ENCODE results near the gene ZFHX3.
"Not testable (repeated sequence)": the region's sequence is repeated elsewhere in the genome, so short reads cannot be mapped to it uniquely, and the experiment has no call there.

Gene ZFHX3

GRCh38 chr16:73086108-73086507 lies 38.2 kb upstream of the ZFHX3 start:
- no peaks in the 10 kb centered on the region for H3K36me3 ChIP-seq (ENCODE audit: insufficient read depth, low read length)
- no peaks in the 10 kb centered on the region for H3K27me3 ChIP-seq (ENCODE audit: control insufficient read depth in 1 of 2, insufficient read depth in 2 of 2, low read length in 2 of 2)
- H3K9me3 ChIP-seq (ENCODE audit: low read length) = no peaks in the 10 kb centered on the region
- no peak overlapping the region for H3K4me3 ChIP-seq (ENCODE audit: low read depth in 1 of 2, low read length in 2 of 2)
- H3K27ac ChIP-seq (ENCODE audit: low read depth, low read length) = no peak overlapping the region
- no peaks in the 10 kb centered on the region for H3K4me1 ChIP-seq (ENCODE audit: insufficient read depth, low read length)
- no peak overlapping the region for H3K9ac ChIP-seq (ENCODE audit: low read length)

- Histone ChIP-seq H3K9ac (ENCODE audit: low read length) (no peak overlapping the region), H3K4me1 (ENCODE audit: insufficient read depth, low read length) (no peaks in the 10 kb centered on the region), H3K9me3 (ENCODE audit: low read length) (no peaks in the 10 kb centered on the region), H3K27me3 (ENCODE audit: control insufficient read depth in 1 of 2, insufficient read depth in 2 of 2, low read length in 2 of 2) (no peaks in the 10 kb centered on the region), H3K4me3 (ENCODE audit: low read depth in 1 of 2, low read length in 2 of 2) (no peak overlapping the region), H3K27ac (ENCODE audit: low read depth, low read length) (no peak overlapping the region), H3K36me3 (ENCODE audit: insufficient read depth, low read length) (no peaks in the 10 kb centered on the region)
Measured at GRCh38 chr16:73083271-73083670, 35.3 kb upstream of the ZFHX3 start.

- H3K36me3 ChIP-seq (ENCODE audit: insufficient read depth, low read length) = not testable (repeated sequence)
Measured at GRCh38 chr16:73082634-73083051, 34.7 kb upstream of the ZFHX3 start.

GRCh38 chr16:73080931-73081330 lies 33.0 kb upstream of the ZFHX3 start:
- H3K9me3 ChIP-seq (ENCODE audit: low read length) = no peaks in the 10 kb centered on the region
- no peak overlapping the region for H3K9ac ChIP-seq (ENCODE audit: low read length)
- no peaks in the 10 kb centered on the region for H3K36me3 ChIP-seq (ENCODE audit: insufficient read depth, low read length)
- H3K27me3 ChIP-seq (ENCODE audit: control insufficient read depth in 1 of 2, insufficient read depth in 2 of 2, low read length in 2 of 2) = no peaks in the 10 kb centered on the region
- H3K4me1 ChIP-seq (ENCODE audit: insufficient read depth, low read length) = no peaks in the 10 kb centered on the region
- no peak overlapping the region for H3K27ac ChIP-seq (ENCODE audit: low read depth, low read length)
- H3K4me3 ChIP-seq (ENCODE audit: low read depth in 1 of 2, low read length in 2 of 2) = no peak overlapping the region

More at GRCh38 chr16:73082634-73083051, 34.7 kb upstream of the ZFHX3 start:
- H3K9me3 ChIP-seq (ENCODE audit: low read length); H3K9ac ChIP-seq (ENCODE audit: low read length); H3K4me1 ChIP-seq (ENCODE audit: insufficient read depth, low read length); H3K27me3 ChIP-seq (ENCODE audit: control insufficient read depth in 1 of 2, insufficient read depth in 2 of 2, low read length in 2 of 2); H3K27ac ChIP-seq (ENCODE audit: low read depth, low read length); H3K4me3 ChIP-seq (ENCODE audit: low read depth in 1 of 2, low read length in 2 of 2): not testable (repeated sequence)

- no peaks in the 10 kb centered on the region for H3K9me3 ChIP-seq (ENCODE audit: low read length)
- H3K27ac ChIP-seq (ENCODE audit: low read depth, low read length) = no peak overlapping the region
- H3K9ac ChIP-seq (ENCODE audit: low read length) = no peak overlapping the region
- no peaks in the 10 kb centered on the region for H3K27me3 ChIP-seq (ENCODE audit: control insufficient read depth in 1 of 2, insufficient read depth in 2 of 2, low read length in 2 of 2)
- no peaks in the 10 kb centered on the region for H3K4me1 ChIP-seq (ENCODE audit: insufficient read depth, low read length)
- no peaks in the 10 kb centered on the region for H3K36me3 ChIP-seq (ENCODE audit: insufficient read depth, low read length)
- no peak overlapping the region for H3K4me3 ChIP-seq (ENCODE audit: low read depth in 1 of 2, low read length in 2 of 2)
Measured at GRCh38 chr16:73076324-73076810, 28.4 kb upstream of the ZFHX3 start.

GRCh38 chr16:73074382-73074781 lies 26.5 kb upstream of the ZFHX3 start:
- H3K36me3 ChIP-seq (ENCODE audit: insufficient read depth, low read length) = no peaks in the 10 kb centered on the region
- H3K27ac ChIP-seq (ENCODE audit: low read depth, low read length) = no peak overlapping the region
- no peak overlapping the region for H3K9ac ChIP-seq (ENCODE audit: low read length)
- no peaks in the 10 kb centered on the region for H3K27me3 ChIP-seq (ENCODE audit: control insufficient read depth in 1 of 2, insufficient read depth in 2 of 2, low read length in 2 of 2)
- peaks cover 12% of the 10 kb centered on the region for H3K4me1 ChIP-seq (ENCODE audit: insufficient read depth, low read length)
- H3K9me3 ChIP-seq (ENCODE audit: low read length) = no peaks in the 10 kb centered on the region
- no peak overlapping the region for H3K4me3 ChIP-seq (ENCODE audit: low read depth in 1 of 2, low read length in 2 of 2)

- H3K9me3 ChIP-seq (ENCODE audit: low read length); H3K4me3 ChIP-seq (ENCODE audit: low read depth in 1 of 2, low read length in 2 of 2); H3K27me3 ChIP-seq (ENCODE audit: control insufficient read depth in 1 of 2, insufficient read depth in 2 of 2, low read length in 2 of 2); H3K9ac ChIP-seq (ENCODE audit: low read length); H3K36me3 ChIP-seq (ENCODE audit: insufficient read depth, low read length): not testable (repeated sequence)
- H3K4me1 ChIP-seq (ENCODE audit: insufficient read depth, low read length) = peaks cover 34% of the 10 kb centered on the region
- H3K27ac ChIP-seq (ENCODE audit: low read depth, low read length) = peak overlapping the region; percentile 73
Measured at GRCh38 chr16:73072051-73072450, 24.1 kb upstream of the ZFHX3 start.

GRCh38 chr16:73071131-73071940 lies 23.4 kb upstream of the ZFHX3 start:
- no peaks in the 10 kb centered on the region for H3K27me3 ChIP-seq (ENCODE audit: control insufficient read depth in 1 of 2, insufficient read depth in 2 of 2, low read length in 2 of 2)
- H3K9ac ChIP-seq (ENCODE audit: low read length) = no peak overlapping the region
- peak overlapping the region in 1 of 2 donors; percentile 8 for H3K4me3 ChIP-seq (ENCODE audit: low read depth in 1 of 2, low read length in 2 of 2)
- H3K36me3 ChIP-seq (ENCODE audit: insufficient read depth, low read length) = no peaks in the 10 kb centered on the region
- peaks cover 42% of the 10 kb centered on the region for H3K4me1 ChIP-seq (ENCODE audit: insufficient read depth, low read length)
- H3K9me3 ChIP-seq (ENCODE audit: low read length) = no peaks in the 10 kb centered on the region
- peak overlapping the region; percentile 73 for H3K27ac ChIP-seq (ENCODE audit: low read depth, low read length)

GRCh38 chr16:73069581-73070262 lies 21.8 kb upstream of the ZFHX3 start:
- H3K4me1 ChIP-seq (ENCODE audit: insufficient read depth, low read length) = peaks cover 49% of the 10 kb centered on the region
- H3K27ac ChIP-seq (ENCODE audit: low read depth, low read length) = peak overlapping the region; percentile 81
- no peak overlapping the region for H3K4me3 ChIP-seq (ENCODE audit: low read depth in 1 of 2, low read length in 2 of 2)
- H3K36me3 ChIP-seq (ENCODE audit: insufficient read depth, low read length) = no peaks in the 10 kb centered on the region
- H3K9me3 ChIP-seq (ENCODE audit: low read length) = no peaks in the 10 kb centered on the region
- H3K9ac ChIP-seq (ENCODE audit: low read length) = peak overlapping the region; percentile 35
- H3K27me3 ChIP-seq (ENCODE audit: control insufficient read depth in 1 of 2, insufficient read depth in 2 of 2, low read length in 2 of 2) = no peaks in the 10 kb centered on the region

GRCh38 chr16:73068541-73069401 lies 20.8 kb upstream of the ZFHX3 start:
- Histone ChIP-seq H3K27me3 (ENCODE audit: control insufficient read depth in 1 of 2, insufficient read depth in 2 of 2, low read length in 2 of 2) (no peaks in the 10 kb centered on the region), H3K4me1 (ENCODE audit: insufficient read depth, low read length) (peaks cover 49% of the 10 kb centered on the region), H3K9me3 (ENCODE audit: low read length) (no peaks in the 10 kb centered on the region), H3K9ac (ENCODE audit: low read length) (no peak overlapping the region), H3K36me3 (ENCODE audit: insufficient read depth, low read length) (no peaks in the 10 kb centered on the region), H3K27ac (ENCODE audit: low read depth, low read length) (peak overlapping the region; percentile 81), H3K4me3 (ENCODE audit: low read depth in 1 of 2, low read length in 2 of 2) (no peak overlapping the region)
